B cell (primary cell): ENCODE data around the gene MS4A7. TPM values are rescaled to one million over a fixed set of nuclear protein-coding genes. Genes with fewer than 3 reads are reported as not detected.

ENCODE experiments used
- ATAC-seq: fragments of 200-7000 bp; cut with Tn5 transposase; one replicate; pipeline ENCODE4 v1.10.0; 2021; ENCODE audit warnings: low read depth, mild to moderate bottlenecking, moderate number of reproducible peaks, moderate library complexity
- CTCF ChIA-PET: fragments of 350-600 bp; sonication (Branson Sonifier 250); formaldehyde crosslinking; loops from one replicate; lab custom pipeline; 2021; ENCODE audit warnings: antibody characterized with exemption, inconsistent platforms; lab: Charles Lee
- POLR2A ChIA-PET: fragments of 350-600 bp; sonication (Branson Sonifier 250); formaldehyde crosslinking; loops from one replicate; lab custom pipeline; 2021; ENCODE audit warnings: antibody characterized with exemption; lab: Charles Lee
- DNase-seq: peaks from one replicate; pipeline ENCODE4 v3.0.0; 2013
- H2AFZ ChIP-seq: 2 replicates; pipeline ENCODE4 v1.6.1; 2012; ENCODE audit warnings: mild to moderate bottlenecking, low read depth, low read length; ENCODE audit not compliant: insufficient read depth, poor library complexity, severe bottlenecking
- H3K27ac ChIP-seq, 2 donors: 1 replicate in 1 of 2; 2 replicates in 1 of 2; pipeline ENCODE4 v1.5.1; 2012 to 2013; ENCODE audit warnings: low read length in 2 of 2, mild to moderate bottlenecking in 2 of 2, moderate library complexity in 1 of 2
- H3K27me3 ChIP-seq, 4 experiments: fragments of 200-600 bp in 1 of 4; sonication (generic) in 1 of 4; replicated peaks in 1 of 4; 1 replicate in 2 of 4; 2 replicates in 2 of 4; pipeline versions ENCODE4 v1.6.1 to v1.7.0; 2013 to 2016; ENCODE audit warnings: low read length in 3 of 4, mild to moderate bottlenecking in 2 of 4, mixed read lengths in 1 of 4, moderate library complexity in 1 of 4; ENCODE audit not compliant: insufficient read depth in 4 of 4, control insufficient read depth in 3 of 4; ENCODE audit errors: control extremely low read depth in 1 of 4
- H3K36me3 ChIP-seq, 2 experiments: replicated peaks in 1 of 2; 1 replicate in 1 of 2; 2 replicates in 1 of 2; pipeline versions ENCODE4 v1.6.1 to v1.7.1; 2013; ENCODE audit warnings: low read length in 1 of 2; ENCODE audit not compliant: insufficient read depth in 2 of 2, control insufficient read depth in 1 of 2; ENCODE audit errors: control extremely low read depth in 1 of 2, extremely low read depth in 1 of 2
- H3K4me1 ChIP-seq, 2 donors: fragments of 200-600 bp in 1 of 2; sonication (generic) in 1 of 2; 1 replicate in 1 of 2; 2 replicates in 1 of 2; pipeline versions ENCODE4 v1.5.1 to v1.6.1; 2013 to 2017; ENCODE audit warnings: low read length in 2 of 2; ENCODE audit not compliant: control insufficient read depth in 2 of 2, insufficient read depth in 2 of 2
- H3K4me2 ChIP-seq: replicated peaks from 2 replicates; pipeline ENCODE3; 2012; ENCODE audit warnings: mild to moderate bottlenecking, low read depth, low read length; ENCODE audit not compliant: poor library complexity, severe bottlenecking
- H3K4me3 ChIP-seq, 5 experiments: fragments of 200-600 bp in 1 of 5; sonication (generic) in 1 of 5; 1 replicate in 3 of 5; 2 replicates in 2 of 5; pipeline versions ENCODE4 v1.5.1 to v1.7.0; 2011 to 2016; ENCODE audit warnings: low read length in 4 of 5, mild to moderate bottlenecking in 4 of 5, low read depth in 2 of 5, control low read depth in 1 of 5, moderate library complexity in 1 of 5; ENCODE audit not compliant: insufficient read depth in 1 of 5; ENCODE audit errors: control extremely low read depth in 1 of 5, extremely low read depth in 1 of 5
- H3K79me2 ChIP-seq: fragments of 200-600 bp; sonication (generic); one replicate; pipeline ENCODE4 v1.6.0; 2016; ENCODE audit warnings: low read length; ENCODE audit not compliant: control insufficient read depth, insufficient read depth
- H3K9ac ChIP-seq: fragments of 200-600 bp; sonication (generic); 2 replicates; pipeline ENCODE4 v1.6.1; 2017; ENCODE audit warnings: mild to moderate bottlenecking, low read length, moderate library complexity
- H3K9me3 ChIP-seq, 3 donors: one replicate each; pipeline versions ENCODE4 v1.6.1 to v1.7.1; 2013; ENCODE audit warnings: low read length in 2 of 3; ENCODE audit not compliant: control insufficient read depth in 2 of 3, insufficient read depth in 1 of 3; ENCODE audit errors: control extremely low read depth in 1 of 3
- H4K20me1 ChIP-seq: 2 replicates; pipeline ENCODE4 v1.6.0; 2012; ENCODE audit warnings: mild to moderate bottlenecking, low read length; ENCODE audit not compliant: insufficient read depth, control insufficient read depth, poor library complexity, severe bottlenecking
- H3K27ac Mint-ChIP-seq: one replicate; pipeline ENCODE4 v1.8.0; 2021; ENCODE audit warnings: mixed read lengths
- H3K27me3 Mint-ChIP-seq: one replicate; pipeline ENCODE4 v1.8.0; 2021; ENCODE audit warnings: mixed read lengths
- H3K4me1 Mint-ChIP-seq: one replicate; pipeline ENCODE4 v1.8.0; 2021; ENCODE audit warnings: mixed read lengths
- H3K4me3 Mint-ChIP-seq: one replicate; pipeline ENCODE4 v1.8.0; 2021; ENCODE audit warnings: mixed read lengths
- H3K9me3 Mint-ChIP-seq: one replicate; pipeline ENCODE4 v1.8.0; 2022; ENCODE audit warnings: mixed read lengths; ENCODE audit not compliant: insufficient read depth
- EZH2 ChIP-seq: IDR thresholded peaks from 2 replicates; pipeline ENCODE4 v1.6.1; 2012; ENCODE audit warnings: borderline replicate concordance, low read depth, mild to moderate bottlenecking, moderate library complexity, low read length; ENCODE audit not compliant: insufficient read depth, poor library complexity, severe bottlenecking
- WGBS: methylation state at CpG from one replicate; pipeline ENCODE4 v1.1.5; 2013; ENCODE audit warnings: missing lambda C conversion rate; ENCODE audit not compliant: insufficient coverage; 5-methylcytosine and 5-hydroxymethylcytosine counted together
- intact Hi-C: fragments of 100-400 bp; cut with micrococcal nuclease; formaldehyde crosslinking; loops from one replicate; pipeline ENCODE4 v1.10.0; 2022
- polyA plus RNA-seq: library from polyadenylated mRNA; depleted of rRNA; stranded (reverse); fragments of >200 nt; gene quantifications from 2 replicates; pipeline ENCODE4 v1.2.3, GENCODE V29; 2012
- total RNA-seq, 2 donors: library from RNA; stranded (reverse); fragments of 120-200 nt in 1 of 2; gene quantifications; 1 replicate in 1 of 2; 2 replicates in 1 of 2; pipeline versions ENCODE4 v1.2.3 to v1.2.4, GENCODE V29; 2013 to 2022
- TF ChIP-seq, protein P1 (sequence below): fragments of 200-600 bp; IDR thresholded peaks from one replicate; pipeline ENCODE4 v1.8.0; 2022; ENCODE audit warnings: antibody characterized with exemption, mild to moderate bottlenecking

Gene MS4A7
- total and polyA plus RNA-seq, 2 donors (not counting 1 experiment from before 2014, with no cell fraction given) = 16.8 to 27.2 TPM

DNA sequence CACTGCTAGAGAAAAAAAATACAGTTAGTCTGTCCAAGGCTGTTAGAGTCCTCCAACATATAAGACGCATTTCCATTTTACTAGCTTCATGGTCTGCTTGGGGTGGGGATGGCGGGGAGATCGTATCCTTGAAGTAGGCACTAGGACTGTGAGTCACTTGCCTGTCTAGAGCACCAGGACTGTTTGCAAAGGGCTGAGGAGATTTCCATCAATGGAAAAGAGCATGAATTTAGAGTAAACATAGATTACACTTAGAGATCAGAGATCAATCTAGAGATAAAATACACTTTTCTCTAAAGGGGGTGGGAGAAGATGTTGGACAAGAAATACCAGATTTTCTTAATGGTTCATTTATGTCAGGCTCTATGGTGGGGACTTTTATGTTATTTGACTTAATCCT, 1.7 kb upstream of the MS4A7 start:
- peaks cover 0 to 3% (median 0%) of the 10 kb centered on the region in 3 donors for H3K9me3 ChIP-seq
- Mint-ChIP-seq H3K27ac (peak overlapping the region; percentile 95), H3K4me1 (peaks cover 78% of the 10 kb centered on the region), H3K4me3 (peak overlapping the region; percentile 13), H3K9me3 (no peaks in the 10 kb centered on the region), H3K27me3 (no peaks in the 10 kb centered on the region)
- ChIA-PET CTCF (interaction anchor here (1.0 to 2.9 kb wide), 3 partner anchors 14 to 92 kb away, joined by 3 to 23 read pairs (median 11); no protein-coding TSS in a partner anchor), POLR2A (interaction anchor here (1.7 kb wide), 2 partner anchors 13 to 79 kb away, joined by 3 to 12 read pairs; partner anchors contain the start of gene MS4A1)
- H3K4me3 ChIP-seq = no peak overlapping the region
- intact Hi-C loops = no loop called here
- H3K27me3 ChIP-seq = no peaks in the 10 kb centered on the region
- H4K20me1 ChIP-seq = no peaks in the 10 kb centered on the region
- no peak for ATAC-seq
- H3K36me3 ChIP-seq = peaks cover 0 to under 1% of the 10 kb centered on the region in 2 experiments
- H3K4me1 ChIP-seq = peaks cover 68 to 80% of the 10 kb centered on the region in 2 donors
- 100% methylated on average over 2 of the region's 3 CpGs for WGBS
- H3K27ac ChIP-seq = peak overlapping the region; percentile 93 to 99
- no peak for TF ChIP-seq EZH2
- TF ChIP-seq, protein P1, sequence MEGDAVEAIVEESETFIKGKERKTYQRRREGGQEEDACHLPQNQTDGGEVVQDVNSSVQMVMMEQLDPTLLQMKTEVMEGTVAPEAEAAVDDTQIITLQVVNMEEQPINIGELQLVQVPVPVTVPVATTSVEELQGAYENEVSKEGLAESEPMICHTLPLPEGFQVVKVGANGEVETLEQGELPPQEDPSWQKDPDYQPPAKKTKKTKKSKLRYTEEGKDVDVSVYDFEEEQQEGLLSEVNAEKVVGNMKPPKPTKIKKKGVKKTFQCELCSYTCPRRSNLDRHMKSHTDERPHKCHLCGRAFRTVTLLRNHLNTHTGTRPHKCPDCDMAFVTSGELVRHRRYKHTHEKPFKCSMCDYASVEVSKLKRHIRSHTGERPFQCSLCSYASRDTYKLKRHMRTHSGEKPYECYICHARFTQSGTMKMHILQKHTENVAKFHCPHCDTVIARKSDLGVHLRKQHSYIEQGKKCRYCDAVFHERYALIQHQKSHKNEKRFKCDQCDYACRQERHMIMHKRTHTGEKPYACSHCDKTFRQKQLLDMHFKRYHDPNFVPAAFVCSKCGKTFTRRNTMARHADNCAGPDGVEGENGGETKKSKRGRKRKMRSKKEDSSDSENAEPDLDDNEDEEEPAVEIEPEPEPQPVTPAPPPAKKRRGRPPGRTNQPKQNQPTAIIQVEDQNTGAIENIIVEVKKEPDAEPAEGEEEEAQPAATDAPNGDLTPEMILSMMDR = no peak
- no peak for DNase-seq
- H3K9ac ChIP-seq = no peak overlapping the region
- no peak overlapping the region for H3K4me2 ChIP-seq
- peaks cover 73% of the 10 kb centered on the region for H3K79me2 ChIP-seq
- no peak overlapping the region for H2AFZ ChIP-seq
